OCI-LY7 (cell line): ENCODE results near the gene SYCP2L. TPM values are rescaled to one million over a fixed set of nuclear protein-coding genes. Genes with fewer than 3 reads are reported as not detected.

Experiments used
- BruUV-seq: library from RNA; stranded (reverse); fragments of 400-500 nt; replicated peaks from 2 replicates; lab custom pipeline; 2021; lab: Mats Ljungman, UMichigan
- CTCF ChIA-PET: fragments of 300-600 bp; sonication (Branson Sonifier 250); formaldehyde crosslinking; loops from one replicate; lab custom pipeline; 2022; ENCODE audit warnings: antibody characterized with exemption; ENCODE audit not compliant: unreplicated experiment; lab: Charles Lee
- POLR2A ChIA-PET: fragments of 300-600 bp; sonication (Branson Sonifier 250); formaldehyde crosslinking; loops from one replicate; lab custom pipeline; 2022; ENCODE audit warnings: antibody characterized with exemption; lab: Charles Lee
- DNase-seq: peaks from one replicate; pipeline ENCODE4 v3.0.0-alpha.2; 2015; ENCODE audit warnings: low spot score
- H2AFZ ChIP-seq: fragments of 200-600 bp; sonication (generic), shearing (Covaris generic); 2 replicates; pipeline ENCODE4 v1.6.1; 2014; ENCODE audit warnings: mild to moderate bottlenecking, antibody characterized with exemption, low read length, moderate library complexity
- H3K27ac ChIP-seq: fragments of 200-600 bp; sonication (generic); 2 replicates; pipeline ENCODE4 v1.5.1; 2014; ENCODE audit warnings: mixed run types, low read depth, mild to moderate bottlenecking, moderate library complexity, low read length, inconsistent platforms; ENCODE audit not compliant: poor library complexity, severe bottlenecking
- H3K36me3 ChIP-seq: fragments of 200-600 bp; sonication (generic); 2 replicates; pipeline ENCODE4 v1.6.1; 2014; ENCODE audit warnings: mild to moderate bottlenecking, antibody characterized with exemption, low read length, moderate library complexity, mixed read lengths; ENCODE audit not compliant: insufficient read depth
- H3K4me1 ChIP-seq: fragments of 200-600 bp; sonication (generic); 2 replicates; pipeline ENCODE4 v1.5.1; 2014; ENCODE audit warnings: mild to moderate bottlenecking, low read length; ENCODE audit not compliant: insufficient read depth, poor library complexity, severe bottlenecking
- H3K4me2 ChIP-seq: fragments of 200-600 bp; sonication (generic); 2 replicates; pipeline ENCODE4 v1.6.1; 2014; ENCODE audit warnings: mild to moderate bottlenecking, low read length
- H3K4me3 ChIP-seq: fragments of 200-600 bp; sonication (generic); 2 replicates; pipeline ENCODE4 v1.5.1; 2014; ENCODE audit warnings: mild to moderate bottlenecking, low read depth, low read length; ENCODE audit not compliant: poor library complexity, severe bottlenecking
- H3K79me2 ChIP-seq: fragments of 200-600 bp; sonication (generic); 2 replicates; pipeline ENCODE4 v1.6.1; 2016; ENCODE audit warnings: low read depth, mild to moderate bottlenecking, low read length, moderate library complexity, mixed read lengths; ENCODE audit not compliant: insufficient read depth
- H3K9me2 ChIP-seq: fragments of 200-600 bp; sonication (generic); 2 replicates; pipeline ENCODE4 v1.6.1; 2016; ENCODE audit warnings: mild to moderate bottlenecking, low read length, mixed read lengths; ENCODE audit not compliant: insufficient read depth
- H3K9me3 ChIP-seq: fragments of 200-600 bp; sonication (generic); 2 replicates; pipeline ENCODE4 v1.6.1; 2014; ENCODE audit warnings: mild to moderate bottlenecking, mixed run types, low read length, mixed read lengths
- H4K20me1 ChIP-seq: fragments of 200-600 bp; sonication (generic); 2 replicates; pipeline ENCODE4 v1.6.1; 2014; ENCODE audit warnings: mild to moderate bottlenecking, antibody characterized with exemption, low read length, moderate library complexity, mixed read lengths; ENCODE audit not compliant: insufficient read depth
- CTCF ChIP-seq: fragments of 200-600 bp; sonication (generic); conservative IDR thresholded peaks from 2 replicates; pipeline ENCODE4 v1.5.1; 2014; ENCODE audit warnings: mild to moderate bottlenecking, antibody characterized with exemption, low read length, moderate library complexity, mixed read lengths
- EZH2phosphoT487 ChIP-seq: fragments of 200-600 bp; sonication (generic); IDR thresholded peaks from 2 replicates; pipeline ENCODE4 v1.6.1; 2018; ENCODE audit warnings: low read depth, borderline replicate concordance, mild to moderate bottlenecking, mixed run types, antibody characterized with exemption, low read length, moderate library complexity, mixed read lengths
- intact Hi-C: fragments of 100-400 bp; cut with micrococcal nuclease; formaldehyde crosslinking; loops from one replicate; pipeline ENCODE4 v1.10.0; 2022; ENCODE audit not compliant: unreplicated experiment
- total RNA-seq, 2 experiments: library from RNA; depleted of rRNA in 1 of 2; stranded (reverse); fragments of >200 nt in 1 of 2; shearing (Covaris generic) in 1 of 2; gene quantifications; 2 replicates each; pipeline ENCODE4 v1.2.3, GENCODE V29; 2014 to 2022

Gene SYCP2L
- total RNA-seq, 2 experiments from 2014 or later, result 1.3 to 1.4 TPM

GRCh38 chr6:11012295-11012754 is 125.5 kb downstream of the SYCP2L start:
- Histone ChIP-seq H3K79me2 (no peaks in the 10 kb centered on the region), H3K36me3 (no peaks in the 10 kb centered on the region), H3K4me3 (no peak overlapping the region), H3K4me2 (no peak overlapping the region), H3K9me2 (no peaks in the 10 kb centered on the region), H2AFZ (no peak overlapping the region), H3K9me3 (no peaks in the 10 kb centered on the region), H4K20me1 (no peaks in the 10 kb centered on the region), H3K27ac (no peak overlapping the region), H3K4me1 (no peaks in the 10 kb centered on the region)
- intact Hi-C loops, result no loop called here
- no peak for TF ChIP-seq EZH2phosphoT487
- no peak for TF ChIP-seq CTCF
- CTCF ChIA-PET, result no interaction called here
- BruUV-seq, result no TSS peak
- POLR2A ChIA-PET, result no interaction called here
- no peak for DNase-seq

- Histone ChIP-seq H3K4me3 (no peak overlapping the region), H3K4me1 (no peaks in the 10 kb centered on the region), H2AFZ (no peak overlapping the region), H3K36me3 (no peaks in the 10 kb centered on the region), H3K79me2 (no peaks in the 10 kb centered on the region), H4K20me1 (no peaks in the 10 kb centered on the region), H3K27ac (no peak overlapping the region), H3K4me2 (no peak overlapping the region), H3K9me2 (no peaks in the 10 kb centered on the region), H3K9me3 (no peaks in the 10 kb centered on the region)
- DNase-seq, result no peak
- BruUV-seq, result no TSS peak
- TF ChIP-seq EZH2phosphoT487 (no peak), CTCF (no peak)
- intact Hi-C loops, result no loop called here
- ChIA-PET POLR2A (no interaction called here), CTCF (no interaction called here)
Observed at GRCh38 chr6:11012976-11013720, 126.3 kb downstream of the SYCP2L start.

GRCh38 chr6:11013721-11014070 is 126.8 kb downstream of the SYCP2L start:
- Histone ChIP-seq H2AFZ (no peak overlapping the region), H3K4me1 (no peaks in the 10 kb centered on the region), H3K79me2 (no peaks in the 10 kb centered on the region), H3K36me3 (no peaks in the 10 kb centered on the region), H3K4me2 (no peak overlapping the region), H4K20me1 (no peaks in the 10 kb centered on the region), H3K4me3 (no peak overlapping the region), H3K9me2 (no peaks in the 10 kb centered on the region), H3K9me3 (no peaks in the 10 kb centered on the region), H3K27ac (no peak overlapping the region)
- POLR2A ChIA-PET, result no interaction called here
- TF ChIP-seq EZH2phosphoT487, result no peak
- no peak for TF ChIP-seq CTCF
- BruUV-seq, result no TSS peak
- no peak for DNase-seq
- intact Hi-C loops, result no loop called here
- CTCF ChIA-PET, result no interaction called here
